T-helper 2 cell treated with Interferon-gamma antibody and Interleukin-4, amounts not matched to agents 100 ng/mL and 5 ng/mL, for 36 hours (primary cell): Measurements from ENCODE around the gene PDCD10. TPM values are rescaled to one million over a fixed set of nuclear protein-coding genes. Genes with fewer than 3 reads are reported as not detected.

Experiments
- intact Hi-C: fragments of 100-400 bp; cut with micrococcal nuclease; formaldehyde crosslinking; loops from one replicate; pipeline ENCODE4 v1.15.1; 2023
- total RNA-seq: library from RNA; stranded (reverse); gene quantifications from 2 replicates; pipeline ENCODE4 v1.2.3, GENCODE V29; 2022

The PDCD10 gene
- total RNA-seq, 1 donor from 2014 or later = 64.9 TPM

- intact Hi-C loops = loop anchor here (2.0 kb wide), 1 partner anchor 304 kb away; the partner anchor contains the start of gene ZBBX
Measured at GRCh38 chr3:167684388-167684993, 50.2 kb downstream of the PDCD10 start.

GRCh38 chr3:167679526-167679925 lies 55.2 kb downstream of the PDCD10 start:
- intact Hi-C loops = no loop called here

- intact Hi-C loops = no loop called here
Measured at GRCh38 chr3:167675848-167676247, 58.8 kb downstream of the PDCD10 start.

- intact Hi-C loops = no loop called here
Measured at GRCh38 chr3:167673221-167673620, 61.5 kb downstream of the PDCD10 start.

GRCh38 chr3:167671878-167672427 lies 62.7 kb downstream of the PDCD10 start:
- intact Hi-C loops = no loop called here

- intact Hi-C loops = no loop called here
Measured at GRCh38 chr3:167669699-167670098, 65.0 kb downstream of the PDCD10 start.

- intact Hi-C loops = no loop called here
Measured at GRCh38 chr3:167668651-167669050, 66.0 kb downstream of the PDCD10 start.

- intact Hi-C loops = no loop called here
Measured at GRCh38 chr3:167666563-167666962, 68.1 kb downstream of the PDCD10 start.

- intact Hi-C loops = no loop called here
Measured at GRCh38 chr3:167662919-167663400, 71.7 kb downstream of the PDCD10 start.

- intact Hi-C loops = no loop called here
Measured at GRCh38 chr3:167657684-167658225, 76.9 kb downstream of the PDCD10 start.

- intact Hi-C loops = no loop called here
Measured at GRCh38 chr3:167656821-167657220, 77.9 kb downstream of the PDCD10 start.

- intact Hi-C loops = no loop called here
Measured at GRCh38 chr3:167653760-167654159, 80.9 kb downstream of the PDCD10 start, which contains the start of gene WDR49. TSS of gene WDR49 (minus strand) at chr3:167653942. CDS start at chr3:167653425, 517 bp downstream.

- intact Hi-C loops = no loop called here
Measured at GRCh38 chr3:167653155-167653554, 81.5 kb downstream of the PDCD10 start.

GRCh38 chr3:167651826-167652225 lies 82.9 kb downstream of the PDCD10 start:
- intact Hi-C loops = no loop called here

GRCh38 chr3:167650459-167650858 lies 84.2 kb downstream of the PDCD10 start:
- intact Hi-C loops = no loop called here

GRCh38 chr3:167649746-167650145 lies 84.9 kb downstream of the PDCD10 start:
- intact Hi-C loops = no loop called here

GRCh38 chr3:167644611-167645010 lies 90.1 kb downstream of the PDCD10 start:
- intact Hi-C loops = no loop called here

Other genes starting within 250 kb of the PDCD10 start
- 0.30 and 0.39 TPM in 2 replicates for gene WDR49, start 81.0 kb downstream of the PDCD10 start, total RNA-seq
- 1.4 and 2.1 TPM in 2 replicates for gene SERPINI1, start 829 bp upstream of the PDCD10 start, total RNA-seq